ENCODE results near the gene UCHL3.
"Not testable (repeated sequence)": the region's sequence is repeated elsewhere in the genome, so short reads cannot be mapped to it uniquely, and the experiment has no call there.

UCHL3 gene

DNA sequence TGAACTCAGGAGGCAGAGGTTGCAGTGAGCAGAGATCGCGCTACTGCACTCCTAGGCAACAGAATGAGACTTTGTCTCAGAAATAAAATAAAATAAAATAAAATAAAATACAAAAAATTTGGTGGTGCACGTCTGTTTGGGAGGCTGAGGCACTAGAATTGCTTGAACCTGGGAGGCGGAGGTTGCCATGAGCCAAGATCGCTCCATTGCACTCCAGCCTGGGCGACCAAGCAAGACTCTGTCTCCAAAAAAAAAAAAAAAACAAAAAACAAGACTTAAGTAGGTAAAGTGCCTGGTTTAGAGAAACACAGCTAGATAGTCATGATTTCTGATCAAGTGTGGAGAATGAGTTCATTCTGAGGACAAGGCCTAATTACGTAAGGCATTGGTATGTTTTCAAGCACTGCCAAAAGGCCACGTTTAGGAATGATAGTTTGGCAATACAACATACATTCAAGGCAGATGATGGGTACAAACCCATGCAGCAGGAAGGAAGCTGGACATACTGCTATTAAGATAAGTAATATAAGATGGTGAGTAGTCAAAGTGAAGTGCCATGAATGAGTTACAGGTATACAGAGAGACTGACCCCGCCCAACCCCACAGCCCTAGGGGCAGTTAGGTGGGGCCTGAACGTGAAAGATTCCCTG, 4.8 kb upstream of the UCHL3 start:
- Histone ChIP-seq H3K4me3 (no peak overlapping the region), H3K27ac (no peak overlapping the region)

DNA sequence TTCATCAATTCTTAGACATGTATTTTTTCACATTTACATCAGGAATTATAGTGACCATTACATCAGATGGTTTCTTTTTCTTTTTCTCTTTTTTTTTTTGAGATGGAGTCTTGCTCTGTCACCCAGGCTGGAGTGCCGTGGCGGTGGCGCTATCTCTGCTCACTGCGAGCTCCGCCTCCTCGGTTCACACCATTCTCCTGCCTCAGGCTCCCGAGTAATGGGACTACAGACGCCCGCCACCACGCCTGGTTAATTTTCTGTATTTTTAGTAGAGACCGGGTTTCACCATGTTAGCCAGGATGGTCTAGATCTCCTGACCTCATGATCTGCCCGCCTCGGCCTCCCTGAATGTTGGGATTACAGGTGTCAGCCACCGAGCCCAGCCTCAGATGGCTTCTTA, 4.2 kb upstream of the UCHL3 start:
- not testable (repeated sequence) for H3K27ac ChIP-seq, H3K4me3 ChIP-seq

DNA sequence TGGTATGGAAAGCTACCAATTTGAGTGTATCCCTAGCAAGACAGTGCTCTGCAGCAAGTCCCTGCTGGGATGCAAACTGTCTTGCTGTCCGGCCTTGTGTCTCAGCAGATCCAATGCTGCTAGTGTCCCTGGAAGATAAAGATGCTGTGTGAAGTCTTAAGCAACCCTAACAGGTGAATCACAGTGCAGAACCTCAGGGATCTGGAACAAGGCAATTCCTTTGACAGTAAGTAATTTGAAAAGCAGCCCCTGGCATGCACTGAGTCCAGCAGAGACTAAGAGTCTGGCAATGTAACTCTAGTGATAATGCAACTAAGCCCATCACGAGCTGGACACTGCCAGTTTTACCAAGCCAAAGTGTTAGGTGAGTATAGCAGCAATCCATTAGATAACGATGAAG, 1.7 kb upstream of the UCHL3 start:
- H3K27ac ChIP-seq = no peak overlapping the region
- no peak overlapping the region for H3K4me3 ChIP-seq

DNA sequence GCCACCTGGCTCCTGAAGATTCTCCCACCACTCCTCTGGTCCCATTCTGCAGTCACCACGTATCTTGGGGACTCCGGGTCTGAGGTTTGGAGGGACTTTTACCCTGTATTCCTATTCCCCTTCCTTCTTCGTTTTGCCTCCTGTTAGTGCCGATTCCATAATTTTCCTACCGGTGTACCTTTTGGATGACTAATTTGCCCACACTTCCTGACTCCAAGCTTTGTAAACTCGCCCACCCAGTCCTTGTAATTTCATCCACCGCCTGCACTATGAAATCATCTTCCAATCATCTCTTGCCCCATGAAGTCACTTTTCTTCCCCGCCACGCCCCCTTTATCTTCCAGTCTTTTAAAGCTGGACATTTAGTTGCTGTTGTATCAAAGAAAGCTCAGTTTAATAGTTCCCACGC, 572 bp downstream of the UCHL3 start:
- peak overlapping the region; percentile 63 to 99 (median 88) for H3K4me3 ChIP-seq
- peak overlapping the region; percentile 61 to 100 (median 93) for H3K27ac ChIP-seq

DNA sequence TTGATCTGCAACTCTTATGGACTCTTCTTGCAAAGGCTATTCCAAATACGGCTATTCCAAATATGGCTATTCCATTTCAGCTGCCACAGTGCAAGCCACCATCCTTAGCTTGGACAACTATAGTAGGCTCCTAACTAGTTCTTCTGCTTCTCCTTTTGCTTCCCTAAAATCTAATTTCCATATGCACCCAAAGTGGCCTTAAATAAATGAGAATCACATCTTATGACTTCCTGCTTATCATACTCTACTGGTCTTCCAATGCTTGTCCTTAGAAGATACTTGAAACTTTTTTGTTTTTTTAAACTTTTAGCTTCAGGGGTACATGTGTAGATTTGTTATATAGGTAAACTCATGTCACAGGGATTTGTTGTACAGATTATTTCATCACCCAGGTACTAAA, 4.9 kb downstream of the UCHL3 start:
- Histone ChIP-seq H3K4me3 (no peak overlapping the region), H3K27ac (no peak overlapping the region)

DNA sequence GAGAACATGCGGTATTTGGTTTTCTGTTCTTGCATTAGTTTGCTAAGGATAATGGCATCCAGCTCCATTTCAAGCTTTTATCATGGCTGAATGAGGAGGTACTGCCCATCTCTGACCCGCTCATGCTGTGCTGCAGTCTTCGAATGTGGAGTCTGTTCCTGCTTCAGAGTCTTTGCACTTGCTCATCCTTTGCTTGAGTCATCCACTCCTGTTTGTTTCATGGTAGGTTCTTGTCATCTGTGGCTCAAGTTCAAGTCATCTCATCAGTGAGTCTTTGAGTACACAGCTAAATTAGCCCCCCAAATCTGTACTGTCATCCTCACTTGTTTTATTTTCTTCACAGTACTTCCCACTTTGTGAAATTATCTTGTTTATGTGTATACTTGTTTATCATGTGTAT, 5.4 kb downstream of the UCHL3 start:
- no peak overlapping the region for H3K4me3 ChIP-seq
- H3K27ac ChIP-seq = no peak overlapping the region

DNA sequence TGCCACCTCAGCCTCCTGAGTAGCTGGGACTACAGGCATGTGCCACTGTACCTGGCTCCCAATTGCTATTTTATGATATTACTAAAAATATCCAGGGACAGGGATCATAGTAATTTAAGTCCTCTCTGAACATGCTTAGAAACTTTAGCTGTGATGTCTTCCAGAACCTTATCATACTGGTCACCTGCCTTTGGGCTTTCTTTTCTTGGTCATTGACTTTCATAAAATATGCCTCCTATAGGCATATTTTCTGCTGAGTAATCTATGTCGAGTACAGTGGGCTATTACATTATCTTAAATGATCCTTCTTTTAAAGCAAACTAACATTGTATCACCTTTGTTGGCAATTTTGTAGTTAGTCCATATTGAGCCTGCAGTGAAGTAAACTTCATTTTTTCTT, 6.2 kb downstream of the UCHL3 start:
- Histone ChIP-seq H3K27ac (no peak overlapping the region), H3K4me3 (no peak overlapping the region)

DNA sequence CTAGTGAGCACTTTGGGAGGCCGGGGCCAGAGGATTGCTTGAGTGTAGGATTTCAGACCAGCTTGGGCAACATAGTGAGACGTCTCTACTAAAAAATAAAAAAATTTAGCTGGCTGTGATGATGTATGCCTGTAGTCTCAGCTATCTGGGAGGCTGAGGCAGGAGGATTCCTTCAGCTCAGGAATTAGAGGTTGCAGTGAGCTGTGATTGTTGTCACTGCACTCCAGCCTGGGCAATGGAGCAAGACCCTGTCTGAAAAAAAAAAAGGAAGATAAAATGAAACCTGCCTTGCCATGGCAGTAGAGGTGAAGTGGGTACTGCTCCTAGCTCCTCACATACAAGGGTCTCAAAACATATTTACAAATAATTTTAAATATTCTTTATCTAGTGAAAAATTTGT, 7.4 kb downstream of the UCHL3 start:
- H3K27ac ChIP-seq = no peak overlapping the region

DNA sequence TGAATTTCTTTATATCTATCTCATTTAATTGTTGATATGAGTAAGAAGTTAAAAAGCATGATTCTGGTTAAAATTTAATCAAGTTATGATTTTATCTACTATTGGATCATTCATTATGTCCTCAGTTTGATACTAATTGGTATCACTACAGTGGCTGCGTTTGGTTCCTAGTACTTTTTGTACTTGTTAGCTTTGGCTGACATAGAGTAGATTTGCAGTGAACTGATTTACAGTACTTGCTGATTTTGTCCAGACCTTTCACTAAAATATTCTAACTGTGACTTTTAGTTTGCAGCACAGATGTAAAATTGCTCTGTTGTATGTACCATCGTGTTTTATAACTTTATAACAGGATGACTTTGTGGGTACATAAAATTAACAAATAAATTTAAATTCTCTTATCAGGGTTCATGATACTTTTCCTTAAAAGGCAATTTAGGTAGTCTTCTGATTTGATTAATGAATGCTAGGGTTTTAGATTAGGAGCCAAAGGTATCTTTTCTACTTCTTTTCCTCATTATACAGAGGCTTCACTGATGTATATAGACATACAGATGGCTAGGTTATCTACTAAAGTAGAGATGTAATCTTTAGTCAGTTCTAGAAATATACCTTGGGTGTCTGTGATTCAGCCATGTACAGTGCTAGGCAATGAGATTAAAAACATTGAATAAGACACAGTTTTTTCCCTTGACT, 8.7 kb downstream of the UCHL3 start:
- Histone ChIP-seq H3K4me3 (no peak overlapping the region), H3K27ac (no peak overlapping the region)

More for the DNA sequence above, 7.4 kb downstream of the UCHL3 start:
- no peak overlapping the region for H3K4me3 ChIP-seq

DNA sequence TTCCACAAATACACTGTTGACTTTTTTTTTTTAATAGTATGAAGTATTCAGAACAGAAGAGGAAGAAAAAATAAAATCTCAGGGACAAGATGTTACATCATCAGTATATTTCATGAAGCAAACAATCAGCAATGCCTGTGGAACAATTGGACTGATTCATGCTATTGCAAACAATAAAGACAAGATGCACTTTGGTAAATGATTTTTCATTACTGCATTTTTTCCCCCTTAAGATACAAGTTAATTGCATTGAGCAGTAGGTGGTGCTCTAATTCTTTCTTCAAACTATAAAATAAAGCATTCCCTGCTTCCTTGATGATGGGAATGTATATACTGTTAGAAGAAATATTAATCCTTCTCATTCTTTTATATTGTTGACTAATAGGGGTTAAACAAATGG, 17.1 kb downstream of the UCHL3 start:
- H3K27ac ChIP-seq = no peak overlapping the region

DNA sequence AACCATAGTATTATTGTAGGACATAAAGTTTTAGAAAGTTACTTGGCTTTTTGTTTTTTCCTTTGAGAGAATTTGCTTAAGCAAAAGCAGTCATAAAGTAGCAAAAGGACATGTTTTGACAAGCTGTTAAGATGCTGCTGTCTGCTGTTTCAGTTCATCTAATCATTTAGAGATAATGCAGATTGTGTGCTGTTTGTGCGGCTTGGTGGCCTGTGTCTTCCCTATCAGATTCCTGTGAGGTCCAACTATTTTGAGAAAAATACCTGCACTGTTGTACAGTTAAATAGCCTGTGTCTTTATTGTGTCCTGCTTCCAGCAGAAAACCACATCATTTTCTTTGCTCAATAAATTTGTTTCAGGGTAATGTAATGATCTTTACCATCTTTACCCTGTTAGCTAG, 20.0 kb downstream of the UCHL3 start:
- no peak overlapping the region for H3K4me3 ChIP-seq
- H3K27ac ChIP-seq = peak overlapping the region in 1 of 21 experiments; percentile 1

More for the DNA sequence above, 17.1 kb downstream of the UCHL3 start:
- no peak overlapping the region for H3K4me3 ChIP-seq

DNA sequence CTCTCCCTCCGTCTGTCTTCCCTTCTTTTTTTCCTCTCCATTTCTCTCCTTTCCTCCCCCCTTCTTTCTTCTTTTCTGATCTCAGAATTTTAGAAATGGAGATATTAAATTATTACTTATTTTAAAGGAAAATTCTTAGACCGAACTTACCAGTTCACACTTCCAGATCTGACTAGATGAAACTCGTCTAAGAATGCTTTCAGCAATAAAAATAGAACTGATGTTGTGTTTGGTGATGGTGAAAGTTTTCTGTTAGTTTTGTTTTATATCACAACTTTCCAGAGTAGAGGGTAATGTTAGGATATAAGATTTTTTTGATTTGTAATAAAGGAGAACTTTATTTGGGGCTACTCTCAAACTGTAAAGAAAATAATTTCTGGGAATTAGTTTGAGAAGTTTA, 29.9 kb downstream of the UCHL3 start:
- Histone ChIP-seq H3K27ac (no peak overlapping the region), H3K4me3 (no peak overlapping the region)

DNA sequence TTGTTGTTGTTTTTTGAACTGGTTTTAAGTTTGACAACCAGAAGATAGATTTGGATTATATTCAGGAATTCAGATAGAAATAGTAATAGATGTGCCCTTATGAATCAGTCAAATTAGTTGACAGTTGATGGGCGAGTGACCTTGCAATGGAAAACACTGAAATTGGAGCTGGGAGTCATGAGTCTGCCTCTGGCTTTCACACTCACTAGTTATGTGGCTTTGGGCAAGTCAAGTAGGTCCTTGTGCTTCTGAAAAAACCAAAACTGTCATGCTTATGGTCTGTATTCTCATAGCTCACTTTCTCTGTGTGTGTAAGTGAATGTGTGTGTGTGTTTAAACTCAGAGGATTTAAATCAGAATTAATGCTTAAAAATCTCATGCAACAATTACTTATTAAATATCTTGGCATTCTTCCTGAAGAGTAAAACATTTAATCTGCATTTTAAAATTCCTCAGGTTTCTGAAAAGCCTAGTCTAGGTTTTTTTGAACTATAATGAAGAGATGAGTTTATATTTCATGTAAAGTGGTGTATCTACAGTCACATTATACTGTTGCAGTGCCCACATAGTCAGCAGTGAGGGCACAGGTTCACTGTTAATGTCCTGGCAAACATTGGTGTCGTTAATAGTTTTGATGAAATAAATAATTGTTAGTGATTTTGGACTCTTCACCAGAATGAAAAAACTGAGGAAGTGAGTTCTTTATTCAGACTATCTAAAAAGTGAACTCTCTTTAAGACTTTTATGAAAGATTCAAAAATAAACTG, 32.5 kb downstream of the UCHL3 start:
- Histone ChIP-seq H3K27ac (no peak overlapping the region), H3K4me3 (no peak overlapping the region)

DNA sequence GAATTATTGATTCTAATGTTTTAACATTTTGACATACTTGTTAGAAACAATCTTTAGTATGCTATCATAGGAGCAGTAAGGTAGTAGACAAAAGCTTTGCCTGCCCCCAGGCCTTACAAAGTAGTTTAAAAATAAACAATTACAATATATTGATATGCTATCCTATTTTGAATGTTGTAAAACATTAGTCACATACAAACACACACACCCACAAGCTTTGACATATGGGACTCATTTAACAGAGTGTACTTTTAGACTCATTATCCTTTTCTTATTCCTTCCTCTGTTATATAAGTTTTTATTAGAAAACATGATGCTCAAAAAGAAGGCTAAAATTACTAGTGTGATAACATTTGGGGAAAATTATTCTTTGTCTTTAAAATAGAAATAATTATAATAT, 33.5 kb downstream of the UCHL3 start:
- Histone ChIP-seq H3K27ac (no peak overlapping the region), H3K4me3 (no peak overlapping the region)

DNA sequence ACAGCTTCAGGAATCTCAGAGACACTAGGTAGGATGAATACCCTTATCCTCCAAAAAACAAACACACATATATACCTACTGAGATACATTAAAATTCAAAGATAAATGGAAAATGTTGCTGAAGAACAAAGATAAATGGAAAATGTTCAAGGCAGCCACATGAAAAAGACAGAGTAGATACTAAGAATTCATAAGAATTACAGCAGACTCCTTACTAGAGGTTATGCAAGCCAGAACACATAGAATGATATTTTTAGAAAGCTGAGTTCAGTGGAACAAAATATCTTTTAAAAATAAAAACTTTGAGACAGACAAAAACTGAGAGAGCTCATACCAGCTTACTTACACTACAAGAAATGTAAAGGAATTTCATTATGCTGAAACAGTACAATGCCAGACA, 35.6 kb downstream of the UCHL3 start:
- H3K27ac ChIP-seq = no peak overlapping the region
- H3K4me3 ChIP-seq = no peak overlapping the region

DNA sequence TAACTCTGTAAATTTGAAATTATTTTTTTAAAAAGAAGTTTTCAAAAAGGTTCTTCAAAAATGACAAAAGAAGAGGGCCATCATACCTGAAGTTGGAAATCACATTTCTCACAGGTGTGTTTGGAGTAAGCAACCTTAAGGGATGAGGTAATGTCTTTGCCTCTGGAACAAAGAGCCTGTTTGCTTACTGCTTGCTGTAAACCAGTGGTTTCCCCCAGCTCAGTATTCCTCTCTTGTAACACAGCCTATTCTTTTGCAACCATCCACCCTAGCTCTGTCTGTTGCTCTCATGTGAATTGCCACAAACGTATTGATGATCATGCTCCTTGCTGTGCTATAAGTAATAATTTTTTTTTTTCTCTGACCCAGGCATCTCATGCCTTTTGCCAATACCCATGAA, 38.1 kb downstream of the UCHL3 start:
- H3K4me3 ChIP-seq = no peak overlapping the region
- no peak overlapping the region for H3K27ac ChIP-seq

DNA sequence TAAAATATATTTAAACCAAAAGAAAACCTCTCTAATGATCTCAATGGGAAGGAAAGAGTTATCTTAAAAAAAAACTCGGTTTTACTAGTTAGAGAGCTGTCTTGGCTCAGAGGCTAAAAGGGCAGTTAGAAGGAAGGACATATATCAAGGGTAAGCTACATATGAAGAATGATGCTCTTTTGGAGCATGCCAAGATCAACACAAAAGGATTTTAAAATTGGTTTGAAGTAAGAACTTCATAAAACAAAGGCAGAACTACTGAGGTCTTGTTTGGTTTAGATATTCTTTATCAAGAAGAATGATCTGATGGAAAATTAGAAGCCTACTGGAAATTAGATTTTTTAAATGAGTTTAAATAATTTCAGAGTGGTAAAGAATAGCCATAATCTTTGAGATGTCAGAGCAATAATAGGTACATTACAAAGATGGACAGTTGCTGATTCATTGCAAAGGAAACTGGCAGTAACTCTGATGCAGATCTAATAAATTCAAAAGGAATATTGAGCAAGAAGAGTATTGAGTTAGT, 47.1 kb downstream of the UCHL3 start:
- H3K4me3 ChIP-seq = no peak overlapping the region
- no peak overlapping the region for H3K27ac ChIP-seq

DNA sequence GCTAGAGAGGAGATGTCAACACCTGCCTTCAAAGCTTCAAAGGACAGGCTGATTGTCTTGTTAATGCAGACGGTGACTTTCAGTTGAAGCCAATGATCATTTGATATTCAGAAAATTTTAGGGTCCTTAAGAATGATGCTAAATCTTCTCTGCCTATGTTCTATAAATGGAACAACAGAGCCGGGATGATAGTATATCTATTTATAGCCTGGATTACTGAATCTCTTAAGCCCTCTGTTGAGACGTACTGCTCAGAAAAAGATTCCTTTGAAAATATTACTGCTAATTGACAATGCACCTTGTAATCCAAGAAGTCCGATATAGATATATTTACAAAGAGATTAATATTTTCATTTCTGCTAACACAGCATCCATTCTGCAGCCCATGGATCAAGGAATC, 50.8 kb downstream of the UCHL3 start:
- no peak overlapping the region for H3K27ac ChIP-seq

DNA sequence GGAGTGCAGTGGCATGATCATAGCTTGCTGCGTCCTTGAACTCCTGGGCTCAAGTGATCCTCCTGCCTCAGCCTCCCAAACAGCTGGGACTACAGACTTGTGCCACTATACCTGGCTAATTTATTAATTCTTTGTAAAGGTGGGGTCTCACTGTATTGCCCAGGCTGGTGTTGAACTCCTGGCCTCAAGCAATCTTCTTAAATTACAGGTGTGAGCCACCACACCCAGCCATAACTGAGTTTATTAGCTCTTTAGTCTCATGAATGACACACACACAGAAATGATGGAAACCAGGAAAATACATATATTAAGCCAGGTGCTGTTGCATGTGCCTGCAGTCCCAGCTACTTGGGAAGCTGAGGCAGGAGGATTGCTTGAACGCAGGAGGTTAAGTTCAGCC, 53.4 kb downstream of the UCHL3 start:
- H3K27ac ChIP-seq = no peak overlapping the region
- H3K4me3 ChIP-seq = no peak overlapping the region

More for the DNA sequence above, 50.8 kb downstream of the UCHL3 start:
- H3K4me3 ChIP-seq = no peak overlapping the region

DNA sequence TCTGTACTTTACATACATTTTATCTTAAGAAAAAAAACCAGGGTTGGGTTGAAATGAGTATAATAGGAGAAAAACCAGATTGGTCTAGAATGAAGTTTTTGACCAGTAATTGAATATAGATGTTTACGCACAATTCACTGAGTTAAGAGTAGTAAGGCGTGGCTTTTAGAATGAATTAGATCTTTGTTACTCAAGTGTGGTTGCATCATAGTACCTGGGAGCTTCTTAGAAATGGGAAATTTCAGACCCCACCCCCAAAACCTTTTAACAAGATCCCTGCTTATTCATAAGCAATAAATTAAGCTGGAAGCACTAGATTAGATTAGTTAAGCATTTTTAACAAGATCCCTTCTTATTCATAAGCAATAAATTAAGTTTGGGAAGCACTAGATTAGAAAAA, 57.9 kb downstream of the UCHL3 start:
- Histone ChIP-seq H3K4me3 (no peak overlapping the region), H3K27ac (no peak overlapping the region)

DNA sequence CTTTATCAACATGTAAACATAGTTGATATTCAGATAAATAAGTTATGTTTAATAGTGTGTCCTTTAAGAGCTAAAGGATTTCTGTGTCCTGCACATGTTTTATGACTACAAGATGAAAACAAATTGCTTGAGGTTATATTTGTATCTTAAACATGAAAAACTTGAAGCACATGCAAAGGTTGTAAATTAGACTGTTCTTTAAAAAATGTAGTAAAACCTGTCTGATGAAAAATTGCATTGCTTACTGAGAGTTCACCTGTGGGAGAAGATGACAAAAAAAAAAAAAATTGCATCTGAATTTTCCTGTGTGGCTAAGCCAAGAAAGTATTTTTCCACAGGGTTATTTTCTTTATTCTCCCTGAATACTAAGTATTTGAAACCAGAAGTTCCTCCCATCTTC, 60.9 kb downstream of the UCHL3 start:
- Histone ChIP-seq H3K4me3 (no peak overlapping the region), H3K27ac (no peak overlapping the region)
